HG02610 (cell line): ENCODE results near the gene GLI3.

Experiments
- ATAC-seq: cut with Tn5 transposase; IDR thresholded peaks from one replicate; pipeline ENCODE4 v1.9.1; 2021; ENCODE audit warnings: mild to moderate bottlenecking, moderate library complexity; ENCODE audit not compliant: unreplicated experiment

GLI3 gene

GRCh38 chr7:42180806-42181205 is 56.2 kb downstream of the GLI3 start:
- no peak for ATAC-seq

DNA sequence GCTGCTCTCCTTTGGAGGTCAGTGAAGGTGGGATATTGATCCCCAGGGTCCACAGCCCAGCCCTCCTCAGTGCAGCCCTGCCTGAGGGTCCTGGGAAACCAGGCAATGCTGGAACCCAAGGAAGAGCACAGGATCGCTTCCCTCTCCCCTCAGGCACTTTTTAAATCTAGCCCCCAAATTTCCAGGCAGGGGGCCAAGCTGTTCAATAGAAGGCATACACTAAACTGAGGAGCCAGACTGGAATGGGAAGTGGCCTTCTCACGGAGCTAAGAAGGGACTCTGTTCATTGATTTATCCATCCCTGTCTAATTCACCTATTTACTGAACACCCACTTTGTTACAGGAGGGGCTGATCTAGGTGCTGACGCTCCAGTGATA is 60.3 kb downstream of the GLI3 start:
- no peak for ATAC-seq

GRCh38 chr7:42175834-42176723 is 60.9 kb downstream of the GLI3 start:
- no peak for ATAC-seq

GRCh38 chr7:42174391-42174912 is 62.6 kb downstream of the GLI3 start:
- ATAC-seq = no peak

DNA sequence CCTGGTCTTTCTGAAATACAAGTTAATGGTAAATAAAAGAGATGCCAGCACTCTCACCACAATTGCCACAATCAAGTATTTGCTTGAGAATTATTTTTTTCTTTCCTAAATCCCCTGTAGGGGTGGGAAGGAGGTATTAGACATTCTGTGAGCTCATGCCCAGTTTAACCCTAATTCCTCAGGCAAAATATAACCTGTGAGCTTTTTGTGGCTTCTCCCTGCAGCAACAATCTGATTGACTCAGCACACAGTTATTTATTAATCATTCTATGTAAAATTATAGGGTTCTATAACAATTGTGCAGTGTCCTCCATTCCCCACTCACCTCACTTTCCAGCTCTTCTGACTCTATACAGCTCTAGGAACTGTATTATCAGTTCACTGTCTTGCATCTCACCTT is 66.3 kb downstream of the GLI3 start:
- ATAC-seq = no peak

DNA sequence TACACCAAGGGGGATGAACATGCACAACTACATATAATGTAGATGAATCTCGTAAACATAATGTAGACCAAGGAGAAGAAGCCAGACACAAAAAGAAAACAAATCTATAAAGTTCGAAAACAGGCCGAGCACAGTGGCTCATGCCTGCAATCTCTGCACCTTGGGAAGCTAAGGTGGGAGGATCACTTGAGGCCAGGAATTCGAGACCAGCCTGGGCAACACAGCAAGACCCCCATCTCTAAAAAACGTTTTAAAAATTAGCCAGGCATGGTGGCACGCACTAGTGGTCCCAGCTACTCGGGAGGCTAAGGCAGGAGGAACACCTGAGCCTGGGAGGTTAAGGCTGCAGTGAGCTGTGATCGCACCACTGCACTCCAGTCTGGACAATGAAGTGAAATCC is 68.5 kb downstream of the GLI3 start:
- no peak for ATAC-seq

DNA sequence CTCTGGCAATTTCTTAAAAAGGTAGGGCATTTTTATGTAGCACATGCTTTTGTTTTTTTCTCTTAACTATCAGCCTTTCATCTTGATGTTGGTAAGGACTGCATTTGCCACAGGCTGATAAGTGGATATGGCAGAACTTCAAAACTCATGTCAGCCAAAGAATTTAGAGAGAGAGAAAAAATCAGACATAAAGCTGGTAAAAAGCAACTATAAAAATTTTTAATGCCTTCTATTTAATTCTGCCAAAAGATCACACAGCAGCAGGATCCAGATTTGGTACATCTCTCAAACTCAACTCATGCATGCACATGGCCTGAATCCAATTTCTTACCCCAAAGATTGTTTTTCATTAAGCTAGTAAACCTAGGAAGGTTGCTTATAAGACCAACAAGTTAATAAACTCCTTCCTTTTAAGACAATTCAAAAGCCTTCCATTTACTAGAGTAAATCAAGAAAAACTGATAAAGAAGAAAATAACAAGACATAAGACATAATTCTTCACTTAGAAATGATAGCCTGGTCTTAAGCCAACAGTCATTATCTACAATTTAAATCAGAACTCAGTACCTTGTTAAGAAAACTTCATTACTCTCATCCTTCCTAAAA is 69.3 kb downstream of the GLI3 start:
- no peak for ATAC-seq

GRCh38 chr7:42167206-42167605 is 69.8 kb downstream of the GLI3 start:
- no peak for ATAC-seq

DNA sequence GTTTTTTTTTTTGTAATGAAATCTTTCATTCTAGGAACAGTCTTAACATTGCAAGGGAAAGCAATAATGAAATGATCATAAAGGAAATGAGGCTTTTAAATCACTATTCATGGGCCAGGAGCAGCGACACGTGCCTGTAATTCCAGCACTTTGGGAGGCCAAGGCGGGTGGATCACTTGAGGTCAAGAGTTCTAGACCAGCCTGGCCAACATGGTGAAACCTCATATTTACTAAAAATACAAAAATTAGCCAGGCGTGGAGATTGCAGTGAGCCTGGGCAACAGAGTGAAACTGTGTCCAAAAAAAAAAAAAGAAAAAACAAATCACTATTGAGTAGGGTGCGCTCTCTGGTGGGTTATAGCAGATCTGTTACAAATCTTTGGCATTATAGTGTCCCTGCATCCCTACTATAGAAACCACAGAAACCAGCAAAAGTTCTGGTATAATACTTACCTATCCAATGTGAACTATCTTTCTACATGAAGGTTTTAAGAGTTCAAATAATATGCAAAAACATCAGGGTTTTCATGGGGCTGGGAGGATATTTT is 72.1 kb downstream of the GLI3 start:
- ATAC-seq = no peak

DNA sequence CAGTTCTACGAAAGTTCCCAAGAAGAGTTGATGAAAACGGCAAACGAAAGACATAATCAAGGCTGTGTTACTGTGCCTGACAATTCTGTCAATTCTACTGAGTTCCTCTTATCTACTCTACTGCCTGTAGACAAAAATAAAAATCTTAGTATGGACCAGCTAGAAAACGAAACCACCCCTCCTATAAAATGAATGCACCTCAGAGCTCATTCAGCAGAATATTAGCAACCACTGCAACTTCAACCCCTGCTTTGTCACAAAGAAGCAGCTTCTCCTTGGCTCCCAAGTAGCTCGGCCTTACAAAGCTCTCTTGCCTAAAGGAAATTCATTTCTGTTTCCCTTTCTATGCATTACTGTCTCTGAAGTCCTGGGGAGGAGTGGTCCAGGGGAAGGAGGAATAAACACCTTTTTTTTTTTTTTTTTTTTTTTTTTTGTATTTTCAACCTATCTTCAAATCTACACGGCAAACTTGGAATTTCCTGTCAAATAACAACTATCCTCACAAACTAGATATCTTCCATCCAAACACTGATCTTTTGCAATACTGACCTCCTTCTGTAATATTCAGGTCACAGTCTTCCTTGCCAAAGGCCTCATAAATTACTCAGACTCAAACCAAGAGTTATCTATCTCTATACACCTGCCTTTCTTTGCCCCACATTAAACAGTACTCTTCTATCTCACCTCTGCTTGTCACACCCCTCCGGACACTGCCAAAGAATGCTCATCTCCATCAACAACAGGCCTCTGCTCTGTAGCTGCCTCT is 74.3 kb downstream of the GLI3 start:
- no peak for ATAC-seq

GRCh38 chr7:42161719-42162118 is 75.3 kb downstream of the GLI3 start:
- no peak for ATAC-seq

GRCh38 chr7:42161110-42161509 is 75.9 kb downstream of the GLI3 start:
- no peak for ATAC-seq

DNA sequence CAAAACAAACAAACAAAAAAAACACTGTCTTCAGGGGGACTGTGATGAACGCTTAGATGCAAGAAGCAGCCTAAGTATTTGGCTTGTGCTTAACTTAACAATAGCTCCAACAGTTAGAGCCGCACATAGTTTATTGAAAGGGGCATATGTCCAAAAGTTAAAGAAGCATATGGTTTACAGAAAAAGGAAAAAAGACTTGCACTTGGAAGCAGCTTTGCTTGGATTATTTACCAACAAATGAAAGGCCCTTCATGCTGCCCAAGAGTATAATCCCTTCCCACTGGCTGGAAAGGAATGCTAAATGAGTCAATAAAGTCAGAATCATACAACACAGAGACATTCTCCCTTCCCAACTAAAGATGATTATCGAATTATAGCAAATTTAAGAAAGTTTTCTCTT is 77.9 kb downstream of the GLI3 start:
- ATAC-seq = no peak

DNA sequence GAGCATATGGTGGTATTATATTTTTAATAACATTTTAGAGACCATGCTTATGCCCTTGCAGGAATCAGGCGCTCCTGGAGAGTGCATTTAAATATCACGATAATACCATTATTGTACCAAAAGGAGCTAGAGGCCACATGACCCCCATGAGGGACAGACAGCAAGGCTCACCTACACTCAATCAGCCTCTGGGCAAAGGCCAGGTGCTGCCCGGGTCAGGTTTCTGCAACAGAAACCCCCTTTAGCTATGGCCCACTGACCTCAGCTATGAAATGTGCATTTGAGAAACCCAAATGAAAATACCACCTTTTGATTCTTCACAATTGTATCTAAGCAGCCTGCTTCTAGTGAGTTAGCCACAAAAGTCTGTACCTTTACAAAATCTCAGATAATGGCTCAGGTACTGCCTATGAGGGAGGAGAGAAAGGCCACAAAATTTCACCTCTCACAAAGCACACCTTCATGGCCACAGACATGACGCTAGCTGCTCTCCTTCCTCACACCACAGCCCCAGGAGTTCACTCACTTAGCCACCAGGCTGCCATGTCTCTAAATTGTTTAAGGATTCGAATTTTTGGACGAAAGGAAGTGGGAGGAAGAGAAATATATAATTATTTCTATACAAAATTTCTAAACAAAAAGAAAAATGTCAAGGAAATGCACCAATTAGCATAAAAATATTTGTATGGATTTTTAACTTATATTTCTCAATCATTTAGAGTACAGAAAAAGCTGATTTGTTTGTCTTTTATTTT is 79.9 kb downstream of the GLI3 start:
- no peak for ATAC-seq

GRCh38 chr7:42156291-42156865 is 80.6 kb downstream of the GLI3 start:
- ATAC-seq = no peak

DNA sequence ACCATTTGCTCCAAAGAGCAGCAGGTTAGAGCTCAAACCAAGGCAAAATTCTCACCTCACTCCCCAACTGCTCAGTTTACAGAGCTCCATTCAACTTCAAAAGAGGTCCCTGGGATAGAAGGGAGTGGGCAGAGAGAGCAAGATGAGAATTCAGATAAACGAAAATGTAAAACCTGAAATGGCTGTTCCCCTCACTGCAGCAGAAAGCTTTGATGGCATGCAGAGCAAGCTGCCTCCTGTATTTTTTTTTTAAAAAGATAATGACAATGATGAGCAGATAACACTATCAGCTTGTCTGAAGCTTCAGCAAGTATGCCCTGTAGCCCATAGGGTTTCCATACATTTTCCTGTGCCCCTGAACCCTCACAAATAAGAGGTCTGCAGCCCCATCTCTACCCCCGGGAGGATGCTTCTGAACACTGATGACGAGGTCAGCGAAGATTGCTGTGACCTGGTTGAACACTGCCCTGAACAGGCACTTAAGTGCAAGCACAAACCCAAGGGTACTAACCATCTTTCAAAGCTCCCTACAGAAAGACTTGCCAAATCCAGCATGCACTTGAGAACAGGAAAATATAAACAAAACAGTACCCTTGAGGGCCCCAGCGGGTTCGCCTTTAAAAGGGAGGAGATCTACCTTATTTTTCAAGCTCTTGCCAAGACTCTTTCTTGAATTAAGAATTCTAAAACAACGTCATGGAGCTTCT is 81.3 kb downstream of the GLI3 start:
- no peak for ATAC-seq

GRCh38 chr7:42154173-42154572 is 82.8 kb downstream of the GLI3 start:
- no peak for ATAC-seq

- ATAC-seq = no peak
Measured at GRCh38 chr7:42152329-42153205, 84.4 kb downstream of the GLI3 start.

- no peak for ATAC-seq
Measured at GRCh38 chr7:42151309-42151708, 85.7 kb downstream of the GLI3 start.
